ENCODE measurements around the gene LCNL1.

LCNL1 gene

GRCh38 chr9:136950656-136951276 is 32.0 kb upstream of the LCNL1 start:
- DNase-seq (ENCODE audit: low spot score in 2 of 2) (no peak), ATAC-seq (replicated peaks; ENCODE audit: extremely low read depth, poor library complexity, severe bottlenecking) (no peak)
- H3K27me3 Mint-ChIP-seq = no peaks in the 10 kb centered on the region
- peak overlapping the region; percentile 83 for H3K4me3 Mint-ChIP-seq
- H3K36me3 Mint-ChIP-seq (ENCODE audit: insufficient read depth) = peaks cover 6% of the 10 kb centered on the region
- peaks cover 13% of the 10 kb centered on the region for H3K4me1 Mint-ChIP-seq
- no peak overlapping the region for H3K27ac Mint-ChIP-seq (ENCODE audit: low read depth)
- no peaks in the 10 kb centered on the region for H3K9me3 Mint-ChIP-seq

- H3K27ac Mint-ChIP-seq (ENCODE audit: low read depth) = peak within 1 kb of the TSS; percentile 46
- no peak for ATAC-seq (replicated peaks; ENCODE audit: extremely low read depth, poor library complexity, severe bottlenecking)
- H3K4me1 Mint-ChIP-seq = peaks cover 13% of the 10 kb centered on the region
- no peaks in the 10 kb centered on the region for H3K9me3 Mint-ChIP-seq
- no peak for DNase-seq (ENCODE audit: low spot score in 2 of 2)
- H3K36me3 Mint-ChIP-seq (ENCODE audit: insufficient read depth) = peaks cover 6% of the 10 kb centered on the region
- H3K4me3 Mint-ChIP-seq = no peak within 1 kb of the TSS
- H3K27me3 Mint-ChIP-seq = no peaks in the 10 kb centered on the region
Observed at GRCh38 chr9:136951541-136952320, 31.1 kb upstream of the LCNL1 start, which contains the start of gene LCN12. TSS of gene LCN12 (plus strand) at chr9:136952273. CDS start at chr9:136952328, 55 bp downstream.

GRCh38 chr9:136952321-136952850 is 30.4 kb upstream of the LCNL1 start:
- no peak overlapping the region for H3K27ac Mint-ChIP-seq (ENCODE audit: low read depth)
- DNase-seq (ENCODE audit: low spot score in 2 of 2) (no peak), ATAC-seq (replicated peaks; ENCODE audit: extremely low read depth, poor library complexity, severe bottlenecking) (no peak)
- no peak overlapping the region for H3K4me3 Mint-ChIP-seq
- no peaks in the 10 kb centered on the region for H3K27me3 Mint-ChIP-seq
- H3K4me1 Mint-ChIP-seq = peaks cover 13% of the 10 kb centered on the region
- H3K36me3 Mint-ChIP-seq (ENCODE audit: insufficient read depth) = peaks cover 6% of the 10 kb centered on the region
- H3K9me3 Mint-ChIP-seq = no peaks in the 10 kb centered on the region

GRCh38 chr9:136952876-136953770 is 29.7 kb upstream of the LCNL1 start:
- DNase-seq (ENCODE audit: low spot score in 2 of 2) (no peak), ATAC-seq (replicated peaks; ENCODE audit: extremely low read depth, poor library complexity, severe bottlenecking) (no peak)
- peaks cover 19% of the 10 kb centered on the region for H3K4me1 Mint-ChIP-seq
- H3K4me3 Mint-ChIP-seq = no peak overlapping the region
- H3K27ac Mint-ChIP-seq (ENCODE audit: low read depth) = no peak overlapping the region
- H3K9me3 Mint-ChIP-seq = no peaks in the 10 kb centered on the region
- H3K27me3 Mint-ChIP-seq = no peaks in the 10 kb centered on the region
- H3K36me3 Mint-ChIP-seq (ENCODE audit: insufficient read depth) = peaks cover 6% of the 10 kb centered on the region

- H3K27ac Mint-ChIP-seq (ENCODE audit: low read depth) = no peak overlapping the region
- H3K9me3 Mint-ChIP-seq = no peaks in the 10 kb centered on the region
- H3K4me1 Mint-ChIP-seq = peaks cover 26% of the 10 kb centered on the region
- DNase-seq (ENCODE audit: low spot score in 2 of 2) = no peak
- ATAC-seq (replicated peaks; ENCODE audit: extremely low read depth, poor library complexity, severe bottlenecking) = no peak
- H3K27me3 Mint-ChIP-seq = no peaks in the 10 kb centered on the region
- no peak overlapping the region for H3K4me3 Mint-ChIP-seq
- peaks cover 6% of the 10 kb centered on the region for H3K36me3 Mint-ChIP-seq (ENCODE audit: insufficient read depth)
Observed at GRCh38 chr9:136953771-136954269, 29.0 kb upstream of the LCNL1 start.

- no peak overlapping the region for H3K4me3 Mint-ChIP-seq
- no peaks in the 10 kb centered on the region for H3K27me3 Mint-ChIP-seq
- H3K27ac Mint-ChIP-seq (ENCODE audit: low read depth) = no peak overlapping the region
- peaks cover 31% of the 10 kb centered on the region for H3K4me1 Mint-ChIP-seq
- DNase-seq (ENCODE audit: low spot score in 2 of 2) = no peak
- peaks cover 5% of the 10 kb centered on the region for H3K36me3 Mint-ChIP-seq (ENCODE audit: insufficient read depth)
- no peaks in the 10 kb centered on the region for H3K9me3 Mint-ChIP-seq
- ATAC-seq (replicated peaks; ENCODE audit: extremely low read depth, poor library complexity, severe bottlenecking) = no peak
Observed at GRCh38 chr9:136954270-136955083, 28.3 kb upstream of the LCNL1 start.

GRCh38 chr9:136955202-136955942 is 27.4 kb upstream of the LCNL1 start:
- H3K9me3 Mint-ChIP-seq = no peaks in the 10 kb centered on the region
- H3K4me3 Mint-ChIP-seq = no peak overlapping the region
- peaks cover under 1% of the 10 kb centered on the region for H3K36me3 Mint-ChIP-seq (ENCODE audit: insufficient read depth)
- DNase-seq (ENCODE audit: low spot score in 2 of 2) (no peak), ATAC-seq (replicated peaks; ENCODE audit: extremely low read depth, poor library complexity, severe bottlenecking) (no peak)
- no peaks in the 10 kb centered on the region for H3K27me3 Mint-ChIP-seq
- H3K4me1 Mint-ChIP-seq = peaks cover 31% of the 10 kb centered on the region
- no peak overlapping the region for H3K27ac Mint-ChIP-seq (ENCODE audit: low read depth)

GRCh38 chr9:136955943-136956335 is 26.9 kb upstream of the LCNL1 start:
- Mint-ChIP-seq H3K27ac (ENCODE audit: low read depth) (no peak overlapping the region), H3K27me3 (no peaks in the 10 kb centered on the region), H3K9me3 (no peaks in the 10 kb centered on the region), H3K4me1 (peaks cover 35% of the 10 kb centered on the region), H3K36me3 (ENCODE audit: insufficient read depth) (peaks cover 2% of the 10 kb centered on the region), H3K4me3 (no peak overlapping the region)
- DNase-seq (ENCODE audit: low spot score in 2 of 2) (no peak), ATAC-seq (replicated peaks; ENCODE audit: extremely low read depth, poor library complexity, severe bottlenecking) (no peak)

- peaks cover 40% of the 10 kb centered on the region for H3K4me1 Mint-ChIP-seq
- DNase-seq (ENCODE audit: low spot score in 2 of 2) (no peak), ATAC-seq (replicated peaks; ENCODE audit: extremely low read depth, poor library complexity, severe bottlenecking) (no peak)
- no peaks in the 10 kb centered on the region for H3K27me3 Mint-ChIP-seq
- no peaks in the 10 kb centered on the region for H3K9me3 Mint-ChIP-seq
- H3K36me3 Mint-ChIP-seq (ENCODE audit: insufficient read depth) = peaks cover 2% of the 10 kb centered on the region
- H3K4me3 Mint-ChIP-seq = no peak overlapping the region
- no peak overlapping the region for H3K27ac Mint-ChIP-seq (ENCODE audit: low read depth)
Observed at GRCh38 chr9:136956604-136957003, 26.2 kb upstream of the LCNL1 start.

GRCh38 chr9:136957461-136957860 is 25.3 kb upstream of the LCNL1 start:
- H3K36me3 Mint-ChIP-seq (ENCODE audit: insufficient read depth) = peaks cover 2% of the 10 kb centered on the region
- H3K9me3 Mint-ChIP-seq = no peaks in the 10 kb centered on the region
- H3K4me3 Mint-ChIP-seq = no peak overlapping the region
- DNase-seq (ENCODE audit: low spot score in 2 of 2) (no peak), ATAC-seq (replicated peaks; ENCODE audit: extremely low read depth, poor library complexity, severe bottlenecking) (no peak)
- peaks cover 47% of the 10 kb centered on the region for H3K4me1 Mint-ChIP-seq
- H3K27me3 Mint-ChIP-seq = no peaks in the 10 kb centered on the region
- H3K27ac Mint-ChIP-seq (ENCODE audit: low read depth) = no peak overlapping the region

- peaks cover 51% of the 10 kb centered on the region for H3K4me1 Mint-ChIP-seq
- no peak overlapping the region for H3K4me3 Mint-ChIP-seq
- ATAC-seq (replicated peaks; ENCODE audit: extremely low read depth, poor library complexity, severe bottlenecking) (no peak), DNase-seq (ENCODE audit: low spot score in 2 of 2) (no peak)
- no peaks in the 10 kb centered on the region for H3K27me3 Mint-ChIP-seq
- no peak overlapping the region for H3K27ac Mint-ChIP-seq (ENCODE audit: low read depth)
- H3K36me3 Mint-ChIP-seq (ENCODE audit: insufficient read depth) = peaks cover 2% of the 10 kb centered on the region
- H3K9me3 Mint-ChIP-seq = no peaks in the 10 kb centered on the region
Observed at GRCh38 chr9:136957901-136958300, 24.9 kb upstream of the LCNL1 start.
